NOMO-1 (cell line): ENCODE data around the gene PLSCR5.

Experiments
- DNase-seq, 2 experiments: peaks; one replicate each; lab custom pipeline; 2025; ENCODE audit not compliant: unreplicated experiment in 2 of 2; lab: John Stamatoyannopoulos, UW

The PLSCR5 gene

GRCh38 chr3:146605106-146605505, at the start of gene PLSCR5:
TSS of gene PLSCR5 (minus strand) at chr3:146605346. CDS start at chr3:146605212, 134 bp downstream.
- DNase-seq = no peak

GRCh38 chr3:146653978-146654377, 48.8 kb upstream of the PLSCR5 start:
- DNase-seq = no peak

GRCh38 chr3:146650691-146651442, 45.7 kb upstream of the PLSCR5 start:
- DNase-seq = no peak

GRCh38 chr3:146646261-146646660, 41.1 kb upstream of the PLSCR5 start:
- peak; percentile 30 to 62 for DNase-seq

- peak; percentile 11 to 57 for DNase-seq
Observed at GRCh38 chr3:146640955-146641867, 36.1 kb upstream of the PLSCR5 start.

- DNase-seq = no peak
Observed at GRCh38 chr3:146640361-146640760, 35.2 kb upstream of the PLSCR5 start.

GRCh38 chr3:146638718-146639117, 33.6 kb upstream of the PLSCR5 start:
- no peak for DNase-seq

GRCh38 chr3:146637871-146638270, 32.7 kb upstream of the PLSCR5 start:
- no peak for DNase-seq

GRCh38 chr3:146636881-146637280, 31.7 kb upstream of the PLSCR5 start:
- DNase-seq = no peak

- DNase-seq = no peak
Observed at GRCh38 chr3:146634346-146634745, 29.2 kb upstream of the PLSCR5 start.

- DNase-seq = no peak
Observed at GRCh38 chr3:146628671-146629070, 23.5 kb upstream of the PLSCR5 start.

- DNase-seq = no peak
Observed at GRCh38 chr3:146626403-146627122, 21.4 kb upstream of the PLSCR5 start.

- peak in 1 of 2 experiments; percentile 62 for DNase-seq
Observed at GRCh38 chr3:146625186-146625775, 20.1 kb upstream of the PLSCR5 start.

- no peak for DNase-seq
Observed at GRCh38 chr3:146621723-146622122, 16.6 kb upstream of the PLSCR5 start.

- DNase-seq = no peak
Observed at GRCh38 chr3:146612015-146612414, 6.9 kb upstream of the PLSCR5 start.

GRCh38 chr3:146611096-146611495, 6.0 kb upstream of the PLSCR5 start:
- DNase-seq = no peak

GRCh38 chr3:146598535-146598934, 6.6 kb downstream of the PLSCR5 start:
- DNase-seq = no peak

- DNase-seq = peak in 1 of 2 experiments; percentile 16
Observed at GRCh38 chr3:146594843-146595482, 10.2 kb downstream of the PLSCR5 start.

GRCh38 chr3:146593776-146594175, 11.4 kb downstream of the PLSCR5 start:
- DNase-seq = no peak

GRCh38 chr3:146590521-146590920, 14.6 kb downstream of the PLSCR5 start:
- DNase-seq = no peak
